Subcutaneous abdominal adipose tissue (tissue), 5 donors: Measurements from ENCODE around the gene RANBP17.

Source experiments
- H3K27ac ChIP-seq: one replicate; pipeline ENCODE4 v1.7.0; 2013; ENCODE audit warnings: low read depth, mild to moderate bottlenecking, inconsistent platforms, low read length, moderate library complexity
- H3K27me3 ChIP-seq, 5 donors: one replicate each; pipeline ENCODE4 v1.7.0; 2013; ENCODE audit warnings: low read length in 5 of 5, inconsistent platforms in 1 of 5; ENCODE audit not compliant: control insufficient read depth in 5 of 5, insufficient read depth in 4 of 5
- H3K36me3 ChIP-seq, 5 donors: one replicate each; pipeline ENCODE4 v1.7.0; 2013; ENCODE audit warnings: low read length in 5 of 5; ENCODE audit not compliant: control insufficient read depth in 5 of 5, insufficient read depth in 5 of 5
- H3K4me1 ChIP-seq, 5 donors: one replicate each; pipeline ENCODE4 v1.7.0; 2013; ENCODE audit warnings: low read length in 5 of 5, mild to moderate bottlenecking in 3 of 5, moderate library complexity in 1 of 5; ENCODE audit not compliant: control insufficient read depth in 5 of 5, insufficient read depth in 5 of 5
- H3K4me3 ChIP-seq, 5 donors: one replicate each; pipeline ENCODE4 v1.7.0; 2013; ENCODE audit warnings: low read length in 5 of 5, low read depth in 1 of 5
- H3K9ac ChIP-seq, 5 donors: one replicate each; pipeline ENCODE4 v1.7.0; 2013; ENCODE audit warnings: low read length in 5 of 5, mild to moderate bottlenecking in 4 of 5, moderate library complexity in 3 of 5
- H3K9me3 ChIP-seq, 5 donors: one replicate each; pipeline ENCODE4 v1.7.0; 2013; ENCODE audit warnings: low read length in 5 of 5; ENCODE audit not compliant: control insufficient read depth in 5 of 5
- donor health status: healthy.
- donor health status: healthy.
- donor health status: healthy.
- donor health status: healthy.
- donor health status: healthy.

RANBP17 gene

GRCh38 chr5:171306781-171307591 is 445.2 kb downstream of the RANBP17 start:
- no peaks in the 10 kb centered on the region for H3K9me3 ChIP-seq
- no peak overlapping the region for H3K27ac ChIP-seq
- no peak overlapping the region for H3K9ac ChIP-seq
- no peaks in the 10 kb centered on the region for H3K36me3 ChIP-seq
- peaks cover 66 to 80% (median 70%) of the 10 kb centered on the region in 5 donors for H3K27me3 ChIP-seq
- peaks cover 0 to 35% (median 29%) of the 10 kb centered on the region in 5 donors for H3K4me1 ChIP-seq
- H3K4me3 ChIP-seq = no peak overlapping the region

DNA sequence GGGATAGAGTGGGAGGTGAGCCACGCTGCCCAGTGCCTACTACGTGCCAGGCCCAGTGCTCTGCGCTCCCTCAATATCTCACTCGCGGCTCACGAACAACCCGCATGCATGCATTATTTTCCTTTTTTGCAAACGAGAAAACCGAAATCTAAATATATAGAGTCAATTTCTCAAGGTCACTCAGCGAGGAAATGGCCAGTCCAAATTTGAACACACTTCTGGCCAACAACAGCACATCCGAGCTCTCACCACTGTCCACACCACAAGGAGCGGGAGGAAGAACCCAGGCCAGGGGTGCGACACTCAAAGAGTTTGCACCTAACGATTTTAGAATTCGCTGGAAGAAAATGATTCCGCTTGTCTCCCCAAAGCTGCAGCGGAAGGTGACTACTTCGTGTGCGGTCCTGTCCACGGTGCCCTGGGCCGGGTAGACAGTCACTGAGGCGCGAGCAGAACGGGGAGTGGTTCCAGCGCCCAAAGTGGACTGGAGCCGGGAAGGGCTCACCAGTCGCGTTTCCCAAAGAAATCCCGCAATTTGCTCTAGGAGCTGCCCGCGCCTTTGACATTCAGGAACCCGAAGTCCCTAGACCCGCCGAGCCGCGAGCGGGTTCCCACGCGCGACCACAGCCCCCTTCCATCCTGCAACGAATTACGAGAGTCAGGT is 446.1 kb downstream of the RANBP17 start:
- no peak overlapping the region for H3K4me3 ChIP-seq
- H3K9ac ChIP-seq = no peak overlapping the region
- no peaks in the 10 kb centered on the region for H3K36me3 ChIP-seq
- H3K27me3 ChIP-seq = peaks cover 70 to 86% (median 79%) of the 10 kb centered on the region in 5 donors
- H3K4me1 ChIP-seq = peaks cover 0 to 44% (median 38%) of the 10 kb centered on the region in 5 donors
- no peaks in the 10 kb centered on the region for H3K9me3 ChIP-seq
- no peak overlapping the region for H3K27ac ChIP-seq

GRCh38 chr5:171308453-171309275 is 446.8 kb downstream of the RANBP17 start, which contains the start of gene TLX3:
Gene TLX3 (plus strand): TSS chr5:171309248. CDS start chr5:171309366, 118 bp downstream.
- Histone ChIP-seq H3K36me3 (no peaks in the 10 kb centered on the region), H3K9me3 (no peaks in the 10 kb centered on the region), H3K9ac (no peak within 1 kb of the TSS), H3K27ac (no peak within 1 kb of the TSS), H3K27me3 (peaks cover 77 to 91% (median 86%) of the 10 kb centered on the region in 5 donors), H3K4me3 (peak within 1 kb of the TSS in 2 of 5 donors; percentile 22 to 51), H3K4me1 (peaks cover 0 to 49% (median 41%) of the 10 kb centered on the region in 5 donors)

DNA sequence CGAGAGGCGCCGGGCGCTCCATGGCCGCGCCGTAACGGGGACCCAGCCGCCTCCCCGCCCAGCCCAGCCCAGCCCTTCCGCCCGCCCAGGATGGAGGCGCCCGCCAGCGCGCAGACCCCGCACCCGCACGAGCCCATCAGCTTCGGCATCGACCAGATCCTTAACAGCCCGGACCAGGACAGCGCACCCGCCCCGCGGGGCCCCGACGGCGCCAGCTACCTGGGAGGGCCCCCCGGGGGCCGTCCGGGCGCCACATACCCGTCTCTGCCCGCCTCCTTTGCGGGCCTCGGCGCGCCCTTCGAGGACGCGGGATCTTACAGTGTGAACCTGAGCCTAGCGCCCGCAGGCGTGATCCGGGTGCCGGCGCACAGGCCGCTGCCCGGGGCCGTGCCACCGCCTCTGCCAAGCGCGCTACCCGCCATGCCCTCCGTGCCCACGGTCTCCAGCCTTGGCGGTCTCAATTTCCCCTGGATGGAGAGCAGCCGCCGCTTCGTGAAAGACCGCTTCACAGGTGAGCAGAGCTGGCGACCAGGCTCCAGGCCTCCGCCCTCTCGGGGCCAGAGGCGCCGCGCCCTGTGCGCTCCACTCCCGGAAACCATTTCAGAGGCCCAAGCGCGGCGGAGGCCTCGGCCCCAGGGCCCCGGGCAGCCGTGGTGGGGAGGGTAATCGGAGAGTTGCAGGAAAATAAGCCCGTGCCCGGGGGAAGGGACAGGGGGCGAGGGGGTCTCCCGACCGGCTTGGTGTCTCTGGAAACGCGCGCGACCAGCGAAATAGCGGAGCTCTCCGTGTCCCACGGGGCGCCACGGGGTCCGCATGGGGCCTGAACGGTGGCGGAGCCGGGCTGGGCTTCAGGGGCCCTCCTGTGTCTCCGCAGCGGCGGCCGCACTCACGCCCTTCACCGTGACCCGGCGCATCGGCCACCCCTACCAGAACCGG is 447.7 kb downstream of the RANBP17 start:
- H3K9me3 ChIP-seq = no peaks in the 10 kb centered on the region
- H3K27ac ChIP-seq = no peak overlapping the region
- peaks cover 76 to 92% (median 84%) of the 10 kb centered on the region in 5 donors for H3K27me3 ChIP-seq
- peaks cover 0 to 52% (median 41%) of the 10 kb centered on the region in 5 donors for H3K4me1 ChIP-seq
- H3K36me3 ChIP-seq = no peaks in the 10 kb centered on the region
- H3K9ac ChIP-seq = no peak overlapping the region
- peak overlapping the region in 2 of 5 donors; percentile 22 to 51 for H3K4me3 ChIP-seq

GRCh38 chr5:171310212-171310818 is 448.5 kb downstream of the RANBP17 start:
- Histone ChIP-seq H3K4me3 (no peak overlapping the region), H3K27ac (no peak overlapping the region), H3K9ac (no peak overlapping the region), H3K9me3 (no peaks in the 10 kb centered on the region), H3K4me1 (peaks cover 0 to 59% (median 48%) of the 10 kb centered on the region in 5 donors), H3K36me3 (no peaks in the 10 kb centered on the region), H3K27me3 (peaks cover 75 to 92% (median 84%) of the 10 kb centered on the region in 5 donors)

GRCh38 chr5:171310819-171311321 is 449.1 kb downstream of the RANBP17 start:
- Histone ChIP-seq H3K36me3 (no peaks in the 10 kb centered on the region), H3K27me3 (peaks cover 77 to 93% (median 83%) of the 10 kb centered on the region in 5 donors), H3K4me1 (peaks cover 0 to 64% (median 53%) of the 10 kb centered on the region in 5 donors), H3K4me3 (no peak overlapping the region), H3K27ac (no peak overlapping the region), H3K9me3 (no peaks in the 10 kb centered on the region), H3K9ac (no peak overlapping the region)

DNA sequence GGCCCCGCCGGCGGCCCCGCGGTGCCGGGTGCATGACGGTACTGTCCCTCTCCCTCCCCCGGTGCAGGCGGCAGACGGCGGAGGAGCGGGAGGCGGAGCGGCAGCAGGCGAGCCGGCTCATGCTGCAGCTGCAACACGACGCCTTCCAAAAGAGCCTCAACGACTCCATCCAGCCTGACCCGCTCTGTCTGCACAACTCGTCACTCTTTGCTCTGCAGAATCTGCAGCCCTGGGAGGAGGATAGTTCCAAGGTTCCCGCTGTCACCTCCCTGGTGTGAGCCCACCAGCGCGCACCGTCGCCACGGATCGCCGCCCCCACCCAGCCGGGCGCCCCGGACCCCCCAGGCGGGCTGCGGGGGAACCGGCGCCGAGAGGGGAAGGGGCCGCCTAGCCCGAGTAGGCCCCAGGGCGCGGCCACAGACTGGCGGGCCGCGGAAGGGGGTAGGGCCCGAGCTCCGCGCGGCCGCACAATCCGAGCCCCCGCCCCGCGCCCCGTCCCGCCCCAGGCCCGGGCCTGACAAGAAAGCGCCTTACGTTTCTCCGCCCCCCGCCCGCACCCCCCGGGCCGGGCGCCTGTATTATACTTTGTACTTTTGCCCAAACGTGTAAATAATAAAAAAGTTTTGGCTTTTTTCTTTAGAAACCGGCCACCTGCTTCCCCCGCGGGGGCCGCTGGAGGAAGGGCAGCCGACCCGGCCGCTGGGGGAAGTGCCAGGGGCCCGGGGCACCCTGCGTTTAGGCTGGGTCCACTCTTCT is 449.7 kb downstream of the RANBP17 start:
- Histone ChIP-seq H3K27me3 (peaks cover 77 to 93% (median 84%) of the 10 kb centered on the region in 5 donors), H3K27ac (no peak overlapping the region), H3K36me3 (no peaks in the 10 kb centered on the region), H3K9ac (no peak overlapping the region), H3K4me1 (peaks cover 0 to 71% (median 60%) of the 10 kb centered on the region in 5 donors), H3K9me3 (no peaks in the 10 kb centered on the region), H3K4me3 (peak overlapping the region in 1 of 5 donors; percentile 47)

GRCh38 chr5:171312129-171312974 is 450.5 kb downstream of the RANBP17 start:
- Histone ChIP-seq H3K4me3 (peak overlapping the region in 3 of 5 donors; percentile 4 to 47 (median 22)), H3K4me1 (peaks cover 0 to 79% (median 67%) of the 10 kb centered on the region in 5 donors), H3K27ac (no peak overlapping the region), H3K36me3 (no peaks in the 10 kb centered on the region), H3K9me3 (no peaks in the 10 kb centered on the region), H3K9ac (no peak overlapping the region), H3K27me3 (peaks cover 74 to 93% (median 84%) of the 10 kb centered on the region in 5 donors)
